MCF 10A (cell line): ENCODE measurements around the gene OR2A5. TPM values are rescaled to one million over a fixed set of nuclear protein-coding genes. Genes with fewer than 3 reads are reported as not detected.

Source experiments
- BruUV-seq: library from RNA; stranded (reverse); fragments of 400-500 nt; replicated peaks from 2 replicates; lab custom pipeline; 2021; lab: Mats Ljungman, UMichigan
- CTCF ChIA-PET: fragments of 300-600 bp; sonication (Branson Sonifier 250); formaldehyde crosslinking; extraction: SDS; loops from one replicate; lab custom pipeline; 2021; ENCODE audit warnings: antibody characterized with exemption, inconsistent platforms; lab: Yijun Ruan, JAX
- POLR2A ChIA-PET: fragments of 300-600, 350-650 bp; sonication (Branson Sonifier 250); formaldehyde crosslinking; extraction: SDS; loops from one replicate; lab custom pipeline; 2020; ENCODE audit warnings: antibody characterized with exemption, inconsistent platforms; lab: Yijun Ruan, JAX
- DNase-seq: peaks from one replicate; pipeline ENCODE4 v3.0.0-alpha.2; 2018; ENCODE audit not compliant: unreplicated experiment
- H3K27ac Mint-ChIP-seq: one replicate; pipeline ENCODE4 v1.8.0; 2022; ENCODE audit warnings: mild to moderate bottlenecking, low read depth, mixed read lengths; ENCODE audit not compliant: unreplicated experiment
- H3K27me3 Mint-ChIP-seq: one replicate; pipeline ENCODE4 v1.8.0; 2022; ENCODE audit warnings: mixed read lengths; ENCODE audit not compliant: insufficient read depth, unreplicated experiment
- H3K36me3 Mint-ChIP-seq: one replicate; pipeline ENCODE4 v1.8.0; 2022; ENCODE audit warnings: mild to moderate bottlenecking, moderate library complexity, mixed read lengths; ENCODE audit not compliant: insufficient read depth, unreplicated experiment
- H3K4me1 Mint-ChIP-seq: one replicate; pipeline ENCODE4 v1.8.0; 2022; ENCODE audit warnings: mixed read lengths; ENCODE audit not compliant: insufficient read depth, unreplicated experiment
- H3K4me3 Mint-ChIP-seq: one replicate; pipeline ENCODE4 v1.8.0; 2022; ENCODE audit warnings: mild to moderate bottlenecking, moderate library complexity, mixed read lengths; ENCODE audit not compliant: unreplicated experiment
- H3K9me3 Mint-ChIP-seq: one replicate; pipeline ENCODE4 v1.8.0; 2022; ENCODE audit warnings: mixed read lengths; ENCODE audit not compliant: unreplicated experiment
- CTCF ChIP-seq: fragments of 200-600 bp; IDR thresholded peaks from one replicate; pipeline ENCODE4 v1.8.0; 2022; ENCODE audit warnings: antibody characterized with exemption, mild to moderate bottlenecking; ENCODE audit not compliant: unreplicated experiment
- intact Hi-C: fragments of 100-400 bp; cut with micrococcal nuclease; formaldehyde crosslinking; loops from 2 replicates; pipeline ENCODE4 v1.14.1; 2022
- total RNA-seq: library from RNA; stranded (reverse); gene quantifications from 2 replicates; pipeline ENCODE4 v1.2.3, GENCODE V29; 2022

The OR2A5 gene
- total RNA-seq, 1 experiment from 2014 or later = not detected

- no peak overlapping the region for H3K27ac Mint-ChIP-seq
These were observed 50.0 kb downstream of the OR2A5 start for GRCh38 chr7:144098776-144099175.

DNA sequence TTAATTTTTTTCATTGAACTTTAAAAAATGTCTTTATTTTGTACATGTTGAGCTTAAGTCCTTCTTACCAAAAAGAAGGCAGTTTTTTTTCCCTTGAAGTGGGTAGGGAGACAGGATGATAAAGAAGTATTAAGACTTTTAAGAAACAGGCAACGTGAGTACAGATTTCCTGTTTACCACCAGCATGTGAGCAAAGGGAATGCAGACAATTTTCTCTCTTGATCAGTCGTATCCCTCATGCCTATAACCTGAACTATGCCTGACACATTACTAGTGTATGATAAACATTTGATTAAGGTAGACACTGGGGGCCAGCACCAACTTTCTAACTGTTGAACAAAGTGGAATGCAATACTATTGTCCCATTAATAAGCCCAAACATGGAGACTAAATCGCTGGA is 51.9 kb downstream of the OR2A5 start:
- Mint-ChIP-seq H3K9me3 (peaks cover 7% of the 10 kb centered on the region), H3K4me3 (no peak overlapping the region), H3K4me1 (no peaks in the 10 kb centered on the region), H3K27me3 (peaks cover 65% of the 10 kb centered on the region), H3K27ac (no peak overlapping the region), H3K36me3 (no peaks in the 10 kb centered on the region)
- intact Hi-C loops = no loop called here
- no TSS peak for BruUV-seq
- no peak for TF ChIP-seq CTCF
- POLR2A ChIA-PET = interaction anchor here (0.6 kb wide), 1 partner anchor 11 kb away, joined by 3 read pairs; no protein-coding TSS in a partner anchor
- DNase-seq = no peak
- CTCF ChIA-PET = interaction anchor here (0.6 kb wide), 2 partner anchors 8 to 1469 kb away, joined by 3 read pairs; no protein-coding TSS in a partner anchor

More at GRCh38 chr7:144098776-144099175, 50.0 kb downstream of the OR2A5 start:
- no peak for DNase-seq
- intact Hi-C loops = no loop called here
- CTCF ChIA-PET = no interaction called here
- H3K4me1 Mint-ChIP-seq = no peaks in the 10 kb centered on the region
- TF ChIP-seq CTCF = no peak
- peaks cover 53% of the 10 kb centered on the region for H3K27me3 Mint-ChIP-seq
- peaks cover 7% of the 10 kb centered on the region for H3K9me3 Mint-ChIP-seq
- no TSS peak for BruUV-seq
- H3K36me3 Mint-ChIP-seq = no peaks in the 10 kb centered on the region
- H3K4me3 Mint-ChIP-seq = no peak overlapping the region
- POLR2A ChIA-PET = no interaction called here

- H3K4me3 Mint-ChIP-seq = no peak overlapping the region
- H3K27me3 Mint-ChIP-seq = peaks cover 65% of the 10 kb centered on the region
- TF ChIP-seq CTCF = no peak
- H3K27ac Mint-ChIP-seq = no peak overlapping the region
- CTCF ChIA-PET = no interaction called here
- intact Hi-C loops = no loop called here
- H3K4me1 Mint-ChIP-seq = no peaks in the 10 kb centered on the region
- BruUV-seq = no TSS peak
- POLR2A ChIA-PET = interaction anchor here (0.6 kb wide), 1 partner anchor 13 kb away, joined by 3 read pairs; no protein-coding TSS in a partner anchor
- no peak for DNase-seq
- no peaks in the 10 kb centered on the region for H3K36me3 Mint-ChIP-seq
- H3K9me3 Mint-ChIP-seq = peaks cover 7% of the 10 kb centered on the region
These were observed 53.3 kb downstream of the OR2A5 start for GRCh38 chr7:144102041-144102440.

DNA sequence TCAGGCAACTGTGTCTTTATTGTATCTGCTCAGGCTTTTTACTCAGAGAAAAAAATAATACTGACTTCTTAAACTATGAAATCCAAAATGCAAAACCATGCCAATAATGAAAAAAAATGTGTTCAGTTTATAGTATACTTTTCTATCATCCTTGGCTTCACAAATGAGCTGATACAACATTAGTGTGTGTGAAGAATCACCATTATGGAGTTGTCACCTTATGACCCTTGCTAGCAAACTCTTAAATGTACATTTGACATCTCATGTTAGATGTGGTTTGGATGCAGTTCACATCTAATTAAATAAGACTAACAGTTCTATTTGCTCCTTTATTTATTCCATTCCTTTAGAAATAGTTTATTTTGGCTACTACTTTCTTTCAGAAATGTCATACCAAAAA is 56.5 kb downstream of the OR2A5 start:
- no peaks in the 10 kb centered on the region for H3K4me1 Mint-ChIP-seq
- no peak for DNase-seq
- no peak overlapping the region for H3K27ac Mint-ChIP-seq
- CTCF ChIA-PET = interaction anchor here (0.6 kb wide), 1 partner anchor 23 kb away, joined by 4 read pairs; no protein-coding TSS in a partner anchor
- no peak overlapping the region for H3K4me3 Mint-ChIP-seq
- no peaks in the 10 kb centered on the region for H3K9me3 Mint-ChIP-seq
- TF ChIP-seq CTCF = no peak
- intact Hi-C loops = no loop called here
- H3K27me3 Mint-ChIP-seq = peaks cover 73% of the 10 kb centered on the region
- POLR2A ChIA-PET = no interaction called here
- no TSS peak for BruUV-seq
- H3K36me3 Mint-ChIP-seq = no peaks in the 10 kb centered on the region

Other genes starting within 250 kb of the OR2A5 start
- 22.7 and 27.2 TPM in 2 replicates for gene TCAF1, start 146.8 kb upstream of the OR2A5 start, total RNA-seq
- gene OR2F2, start 113.7 kb upstream of the OR2A5 start, total RNA-seq = not detected in 2 replicates
- not detected in 2 replicates for gene OR2F1, start 94.1 kb upstream of the OR2A5 start, total RNA-seq
- not detected in 2 replicates for gene OR6B1, start 48.6 kb upstream of the OR2A5 start, total RNA-seq
- not detected in 2 replicates for gene OR2A25, start 20.9 kb downstream of the OR2A5 start, total RNA-seq
- gene OR2A12, start 37.3 kb downstream of the OR2A5 start, total RNA-seq = not detected in 2 replicates
- not detected in 2 replicates for gene OR2A2, start 60.6 kb downstream of the OR2A5 start, total RNA-seq
- not detected in 2 replicates for gene OR2A14, start 74.2 kb downstream of the OR2A5 start, total RNA-seq
- gene CTAGE4, start 134.5 kb downstream of the OR2A5 start, total RNA-seq = 23.2 and 26.0 TPM in 2 replicates
- gene ARHGEF35, start 146.9 kb downstream of the OR2A5 start, total RNA-seq = 0.93 TPM in 1 of 2 replicates, not detected in the other
- not detected in 2 replicates for gene OR2A42, start 190.7 kb downstream of the OR2A5 start, total RNA-seq
- gene OR2A7, start 215.8 kb downstream of the OR2A5 start, total RNA-seq = 10.0 and 13.6 TPM in 2 replicates
- 0.96 and 2.6 TPM in 2 replicates for gene CTAGE8, start 220.3 kb downstream of the OR2A5 start, total RNA-seq